AG09309 (cell line): Measurements from ENCODE around the gene RAPGEF5.

ENCODE experiments used
- DNase-seq: peaks from one replicate; pipeline ENCODE4 v3.0.0-alpha.2; 2010; ENCODE audit warnings: low read depth
- H3K4me3 ChIP-seq: 2 replicates; pipeline ENCODE4 v1.5.1; 2011; ENCODE audit warnings: mild to moderate bottlenecking, low read depth, low read length, moderate library complexity; ENCODE audit not compliant: control insufficient read depth
- TF ChIP-seq, protein P1 (sequence below): IDR thresholded peaks from 2 replicates; pipeline ENCODE4 v1.5.1; 2011; ENCODE audit warnings: mild to moderate bottlenecking, low read depth, low read length, inconsistent platforms; ENCODE audit not compliant: insufficient read depth, control insufficient read depth; ENCODE audit errors: missing control alignments

Gene RAPGEF5

DNA sequence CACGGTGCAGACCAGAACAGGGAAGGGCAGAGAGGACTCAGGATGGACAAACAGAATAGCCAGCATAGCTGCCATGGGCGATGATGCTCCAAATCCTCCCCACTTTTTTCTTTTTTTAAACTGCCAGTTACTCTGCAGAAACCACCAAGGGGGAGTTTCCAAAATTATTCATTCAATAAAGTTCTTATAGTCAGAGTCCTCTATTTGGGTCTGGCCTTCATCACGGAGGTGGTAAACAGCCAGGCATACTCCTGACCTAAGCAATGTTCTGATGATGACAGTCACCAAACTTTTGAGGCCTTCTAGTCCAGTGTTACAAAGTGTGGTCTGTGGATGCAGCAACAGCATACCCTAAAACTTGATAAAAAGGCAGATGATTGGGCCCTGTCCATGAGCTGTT lies 12.3 kb downstream of the RAPGEF5 start:
- TF ChIP-seq, protein P1, sequence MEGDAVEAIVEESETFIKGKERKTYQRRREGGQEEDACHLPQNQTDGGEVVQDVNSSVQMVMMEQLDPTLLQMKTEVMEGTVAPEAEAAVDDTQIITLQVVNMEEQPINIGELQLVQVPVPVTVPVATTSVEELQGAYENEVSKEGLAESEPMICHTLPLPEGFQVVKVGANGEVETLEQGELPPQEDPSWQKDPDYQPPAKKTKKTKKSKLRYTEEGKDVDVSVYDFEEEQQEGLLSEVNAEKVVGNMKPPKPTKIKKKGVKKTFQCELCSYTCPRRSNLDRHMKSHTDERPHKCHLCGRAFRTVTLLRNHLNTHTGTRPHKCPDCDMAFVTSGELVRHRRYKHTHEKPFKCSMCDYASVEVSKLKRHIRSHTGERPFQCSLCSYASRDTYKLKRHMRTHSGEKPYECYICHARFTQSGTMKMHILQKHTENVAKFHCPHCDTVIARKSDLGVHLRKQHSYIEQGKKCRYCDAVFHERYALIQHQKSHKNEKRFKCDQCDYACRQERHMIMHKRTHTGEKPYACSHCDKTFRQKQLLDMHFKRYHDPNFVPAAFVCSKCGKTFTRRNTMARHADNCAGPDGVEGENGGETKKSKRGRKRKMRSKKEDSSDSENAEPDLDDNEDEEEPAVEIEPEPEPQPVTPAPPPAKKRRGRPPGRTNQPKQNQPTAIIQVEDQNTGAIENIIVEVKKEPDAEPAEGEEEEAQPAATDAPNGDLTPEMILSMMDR: no peak
- no peak for DNase-seq
- no peak overlapping the region for H3K4me3 ChIP-seq

DNA sequence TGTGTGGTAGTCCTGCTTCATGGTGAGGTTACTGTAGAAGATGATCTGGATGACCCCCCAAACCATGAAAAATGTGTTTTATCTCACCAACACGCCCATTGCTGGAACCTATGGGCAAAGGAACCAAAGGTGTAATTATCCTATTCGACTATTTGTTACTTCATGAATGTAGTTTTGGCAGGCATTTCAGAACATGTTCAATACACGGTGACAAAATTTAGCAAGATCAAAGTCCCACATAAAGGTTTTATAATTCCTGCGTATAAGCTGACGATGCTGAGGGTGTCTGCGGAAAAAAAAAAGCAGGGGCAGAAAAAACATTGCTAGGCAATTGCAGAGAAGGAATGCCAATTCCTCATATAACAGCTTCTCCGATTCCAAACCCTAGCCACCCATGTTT lies 13.3 kb downstream of the RAPGEF5 start:
- TF ChIP-seq, protein P1: no peak
- no peak for DNase-seq

DNA sequence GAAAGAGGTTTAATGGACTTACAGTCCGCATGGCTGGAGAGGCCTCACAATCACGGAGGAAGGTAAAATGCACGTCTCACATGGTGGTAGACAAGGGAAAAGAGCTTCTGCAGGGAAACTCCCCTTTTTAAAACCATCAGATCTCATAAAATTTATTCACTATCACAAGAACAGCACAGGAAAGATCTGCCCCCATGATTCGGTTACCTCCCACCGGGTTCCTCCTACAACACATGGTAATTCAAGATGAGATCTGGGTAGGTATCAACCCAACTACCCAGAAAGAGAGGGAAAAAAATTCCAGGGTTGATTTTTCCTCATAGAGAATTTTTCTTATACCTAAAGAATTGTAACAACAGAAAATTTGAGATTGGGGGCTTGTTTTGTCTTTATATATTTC lies 13.9 kb downstream of the RAPGEF5 start:
- TF ChIP-seq, protein P1: no peak
- no peak overlapping the region for H3K4me3 ChIP-seq
- DNase-seq: no peak

More for the DNA sequence above, 13.3 kb downstream of the RAPGEF5 start:
- H3K4me3 ChIP-seq: no peak overlapping the region

DNA sequence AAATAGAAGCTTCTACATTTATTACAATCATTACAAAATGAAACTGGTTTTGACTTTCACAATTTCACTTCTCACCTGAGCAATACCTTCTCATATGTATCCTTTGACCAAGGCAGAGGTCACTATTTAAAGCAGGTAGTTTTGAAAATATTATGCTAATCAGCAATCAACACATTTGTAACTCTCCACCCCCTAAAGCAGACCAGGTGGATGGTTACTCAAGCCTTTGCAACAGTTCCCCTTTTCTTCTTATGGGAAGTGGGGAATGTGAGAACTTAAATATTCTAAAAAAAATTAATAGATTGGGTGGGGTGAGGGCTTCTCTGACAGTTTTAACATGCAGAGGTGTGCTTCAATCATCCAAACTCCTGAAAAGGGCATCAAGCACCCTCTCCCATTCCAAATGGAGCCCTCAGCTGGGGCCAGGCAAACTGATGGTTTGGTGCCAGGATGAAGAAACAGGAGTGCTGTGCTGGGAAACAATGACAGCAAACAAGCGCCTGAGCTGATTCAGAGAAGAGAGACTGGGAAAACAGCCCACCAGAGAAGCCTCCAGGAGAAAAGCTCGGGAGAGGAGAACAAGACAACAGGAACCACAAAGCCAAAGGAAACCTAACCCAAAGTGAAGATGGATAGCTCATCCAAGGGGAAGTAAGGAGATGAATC lies 17.1 kb downstream of the RAPGEF5 start:
- TF ChIP-seq, protein P1: no peak
- no peak overlapping the region for H3K4me3 ChIP-seq
- DNase-seq: no peak

DNA sequence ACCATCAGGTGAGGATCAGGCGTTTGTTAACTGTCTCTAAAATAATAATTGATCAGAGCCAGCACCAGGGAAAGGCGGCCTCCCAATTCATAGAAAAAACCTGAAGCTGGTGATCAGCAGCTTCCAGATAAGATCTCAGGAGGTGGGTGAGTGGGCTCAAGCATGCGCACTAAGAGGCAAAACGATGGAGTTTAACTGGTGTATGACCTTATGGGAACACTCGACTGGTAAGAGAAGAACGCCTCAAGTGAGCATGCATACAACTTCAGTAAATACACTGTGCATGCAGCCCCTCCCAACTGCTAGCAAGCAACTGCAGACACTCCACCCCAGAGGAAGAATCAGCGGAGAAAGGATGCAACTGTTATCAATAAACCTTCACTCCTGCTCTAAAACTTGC lies 18.1 kb downstream of the RAPGEF5 start:
- H3K4me3 ChIP-seq: no peak overlapping the region
- DNase-seq: no peak
- TF ChIP-seq, protein P1: no peak

DNA sequence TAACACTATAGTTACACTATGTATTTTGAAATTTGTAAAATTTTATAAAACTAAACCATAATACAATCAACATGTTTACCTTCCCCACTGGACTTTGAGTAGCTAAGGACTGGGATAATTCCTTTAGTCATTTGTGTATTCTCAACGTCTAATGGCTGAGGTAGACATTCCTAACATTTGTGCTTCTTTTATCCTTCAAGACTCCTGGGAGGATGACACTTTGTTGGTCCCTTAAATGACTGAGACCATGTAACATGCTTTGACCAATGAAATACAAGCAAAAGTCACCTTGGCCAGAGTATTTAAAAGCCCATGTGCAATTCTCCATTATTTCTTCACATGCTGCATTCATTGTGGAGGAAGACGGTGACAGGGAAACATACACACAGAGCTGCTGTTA lies 18.5 kb downstream of the RAPGEF5 start:
- H3K4me3 ChIP-seq: no peak overlapping the region
- TF ChIP-seq, protein P1: no peak
- no peak for DNase-seq

DNA sequence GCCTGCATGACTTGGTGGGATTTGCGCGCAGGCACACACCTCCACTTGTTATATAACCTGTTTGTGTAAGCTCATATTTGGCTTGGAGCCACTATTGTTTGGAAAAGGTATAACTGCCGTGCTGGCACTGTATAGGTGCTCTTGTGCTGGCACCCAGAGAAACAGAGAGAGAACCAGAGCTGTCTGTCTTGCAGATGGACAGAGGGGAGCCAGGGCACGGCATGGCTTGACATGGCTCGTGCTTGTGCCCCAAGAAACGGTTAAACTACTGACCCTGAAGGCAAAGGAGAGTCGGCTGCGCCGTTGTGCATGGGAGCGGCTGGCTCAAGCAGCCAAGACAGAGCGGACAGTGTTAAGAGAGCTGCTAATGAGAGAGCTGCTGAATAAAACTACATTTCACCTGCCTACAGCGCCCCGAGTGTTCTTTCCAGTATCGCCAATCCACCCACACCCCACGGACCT lies 23.2 kb downstream of the RAPGEF5 start:
- no peak overlapping the region for H3K4me3 ChIP-seq
- no peak for DNase-seq
- TF ChIP-seq, protein P1: no peak
